GM23338 (cell line): Measurements from ENCODE around the gene CAPZB. TPM values are rescaled to one million over a fixed set of nuclear protein-coding genes. Genes with fewer than 3 reads are reported as not detected.

Source experiments
- ATAC-seq: fragments of 200-7000 bp; cut with Tn5 transposase; 3 replicates; pipeline ENCODE4 v1.9.1; 2020
- DNase-seq: peaks from one replicate; pipeline ENCODE4 v3.0.0-alpha.2; 2015; ENCODE audit warnings: low spot score
- H2AFZ ChIP-seq: fragments of 200-600 bp; sonication (generic); 2 replicates; pipeline ENCODE4 v1.8.0; 2016; ENCODE audit warnings: antibody characterized with exemption, mild to moderate bottlenecking, moderate library complexity
- H3F3A ChIP-seq: fragments of 200-600 bp; sonication (generic); replicated peaks from 2 replicates; pipeline ENCODE4 v1.8.0; 2017; ENCODE audit warnings: antibody characterized with exemption, mixed run types, low read depth
- H3K27ac ChIP-seq: fragments of 200-600 bp; sonication (generic); 2 replicates; pipeline ENCODE4 v1.6.1; 2016; ENCODE audit warnings: low read depth
- H3K27me3 ChIP-seq: fragments of 200-600 bp; sonication (generic); 2 replicates; pipeline ENCODE4 v1.8.0; 2016; ENCODE audit warnings: mild to moderate bottlenecking, mixed run types, moderate library complexity; ENCODE audit not compliant: insufficient read depth
- H3K36me3 ChIP-seq: fragments of 200-600 bp; sonication (generic); 2 replicates; pipeline ENCODE4 v1.8.0; 2016; ENCODE audit warnings: mild to moderate bottlenecking; ENCODE audit not compliant: insufficient read depth
- H3K4me1 ChIP-seq: fragments of 200-600 bp; sonication (generic); 2 replicates; pipeline ENCODE4 v1.8.0; 2016; ENCODE audit warnings: mild to moderate bottlenecking, moderate library complexity; ENCODE audit not compliant: insufficient read depth
- H3K4me2 ChIP-seq: fragments of 200-600 bp; sonication (generic); 2 replicates; pipeline ENCODE4 v1.7.1; 2017; ENCODE audit warnings: mixed run types
- H3K4me3 ChIP-seq: fragments of 200-600 bp; sonication (generic); 2 replicates; pipeline ENCODE4 v1.6.1; 2016; ENCODE audit warnings: mixed run types
- H3K79me2 ChIP-seq: fragments of 200-600 bp; sonication (generic); replicated peaks from 2 replicates; pipeline ENCODE4 v1.8.0; 2017; ENCODE audit warnings: mild to moderate bottlenecking; ENCODE audit not compliant: insufficient read depth
- H3K9me2 ChIP-seq: fragments of 200-600 bp; sonication (generic); 2 replicates; pipeline ENCODE4 v1.8.0; 2017; ENCODE audit not compliant: insufficient read depth
- H4K20me1 ChIP-seq: fragments of 200-600 bp; sonication (generic); replicated peaks from 2 replicates; pipeline ENCODE4 v1.8.0; 2017; ENCODE audit warnings: mild to moderate bottlenecking; ENCODE audit not compliant: insufficient read depth
- H3K27ac Mint-ChIP-seq: 2 replicates; pipeline ENCODE4 v1.8.0; 2020; ENCODE audit warnings: inconsistent platforms, mild to moderate bottlenecking, moderate library complexity, mixed read lengths
- H3K27me3 Mint-ChIP-seq: 3 replicates; pipeline ENCODE4 v1.8.0; 2022; ENCODE audit warnings: low read depth, mild to moderate bottlenecking, moderate library complexity, mixed read lengths, inconsistent platforms; ENCODE audit not compliant: insufficient read depth, poor library complexity
- H3K36me3 Mint-ChIP-seq: 3 replicates; pipeline ENCODE4 v1.8.0; 2021; ENCODE audit warnings: low read depth, mild to moderate bottlenecking, inconsistent platforms, moderate library complexity, mixed read lengths
- H3K4me1 Mint-ChIP-seq: 3 replicates; pipeline ENCODE4 v1.8.0; 2020; ENCODE audit warnings: mild to moderate bottlenecking, inconsistent platforms, mixed read lengths
- H3K4me3 Mint-ChIP-seq: 3 replicates; pipeline ENCODE4 v1.8.0; 2021; ENCODE audit warnings: moderate library complexity, mild to moderate bottlenecking, inconsistent platforms, mixed read lengths
- H3K9me3 Mint-ChIP-seq: 3 replicates; pipeline ENCODE4 v1.8.0; 2020; ENCODE audit warnings: moderate library complexity, mild to moderate bottlenecking, inconsistent platforms, mixed read lengths
- CTCF ChIP-seq, 2 experiments: fragments of 200-600 bp in 1 of 2; sonication (generic) in 1 of 2; conservative IDR thresholded peaks; 2 replicates each; pipeline versions ENCODE4 v1.5.1 to v1.6.1; 2016 to 2017; ENCODE audit warnings: antibody characterized with exemption in 2 of 2, low read depth in 2 of 2, mild to moderate bottlenecking in 2 of 2, moderate library complexity in 1 of 2
- ETS1 ChIP-seq: IDR thresholded peaks from 2 replicates; pipeline ENCODE4 v1.6.1; 2016; ENCODE audit warnings: antibody characterized with exemption
- EZH2 ChIP-seq: fragments of 200-600 bp; sonication (generic); IDR thresholded peaks from one replicate; pipeline ENCODE4 v1.8.0; 2017; ENCODE audit warnings: antibody characterized with exemption, mild to moderate bottlenecking, low read depth; ENCODE audit not compliant: unreplicated experiment
- EZH2phosphoT487 ChIP-seq: fragments of 200-600 bp; sonication (generic); IDR thresholded peaks from one replicate; pipeline ENCODE4 v1.8.1; 2018; ENCODE audit warnings: antibody characterized with exemption; ENCODE audit not compliant: unreplicated experiment
- JUNB ChIP-seq: IDR thresholded peaks from one replicate; pipeline ENCODE4 v1.6.1; 2016; ENCODE audit warnings: antibody characterized with exemption; ENCODE audit not compliant: unreplicated experiment
- POLR2AphosphoS5 ChIP-seq: IDR thresholded peaks from 2 replicates; pipeline ENCODE4 v1.6.1; 2016; ENCODE audit warnings: antibody characterized with exemption, low read depth
- REST ChIP-seq: IDR thresholded peaks from one replicate; pipeline ENCODE4 v1.6.1; 2018; ENCODE audit warnings: antibody characterized with exemption; ENCODE audit not compliant: unreplicated experiment
- STAT1 ChIP-seq: IDR thresholded peaks from one replicate; pipeline ENCODE4 v1.6.1; 2016; ENCODE audit warnings: antibody characterized with exemption; ENCODE audit not compliant: unreplicated experiment
- ZNF114 ChIP-seq: fragments of 250-450 bp; sonication (Bioruptor Pico); IDR thresholded peaks from 2 replicates; pipeline ENCODE4 v1.5.0; 2020; ENCODE audit warnings: mild to moderate bottlenecking, moderate library complexity
- polyA plus RNA-seq: library from polyadenylated mRNA; unstranded; fragments of >200 nt; fragmentation: Nextera tagmentation; extraction: Ambion mirVana; gene quantifications from 2 replicates; pipeline ENCODE4 v1.2.1, GENCODE V29; 2016
- total RNA-seq: library from RNA; depleted of rRNA; stranded (reverse); fragments of >200 nt; shearing (Covaris generic); gene quantifications from 2 replicates; pipeline ENCODE4 v1.2.3, GENCODE V29; 2014

CAPZB gene
- total and polyA plus RNA-seq, 2 experiments from 2014 or later = 195 to 348 TPM

GRCh38 chr1:19441048-19441780 lies 44.1 kb downstream of the CAPZB start:
- Histone ChIP-seq H3K4me1 (peaks cover 47% of the 10 kb centered on the region), H3K9me2 (no peaks in the 10 kb centered on the region), H3K27me3 (no peaks in the 10 kb centered on the region), H3K4me2 (0 out of 2 replicates have a peak overlapping the region, but pooled peaks have one; percentile 45), H3K4me3 (no peak overlapping the region), H3K79me2 (peaks cover 100% of the 10 kb centered on the region), H4K20me1 (peaks cover 88% of the 10 kb centered on the region), H2AFZ (no peak overlapping the region), H3K27ac (peak overlapping the region; percentile 70; the same call in 1 of the 2 replicates), H3K36me3 (no peaks in the 10 kb centered on the region), H3F3A (peaks cover 5% of the 10 kb centered on the region; the same call in 1 of the 2 replicates)
- Mint-ChIP-seq H3K9me3 (no peaks in the 10 kb centered on the region), H3K4me1 (peaks cover 55% of the 10 kb centered on the region), H3K36me3 (peaks cover 8% of the 10 kb centered on the region; the same call in 2 of the 3 replicates), H3K4me3 (no peak overlapping the region; the same call in 2 of the 3 replicates), H3K27me3 (peaks cover 12% of the 10 kb centered on the region), H3K27ac (peak overlapping the region; percentile 62; the same call in 1 of the 2 replicates)
- no peak for TF ChIP-seq REST
- TF ChIP-seq EZH2 = no peak
- TF ChIP-seq ZNF114 (CRISPR knock-in tag) = no peak
- TF ChIP-seq POLR2AphosphoS5 = no peak
- no peak for TF ChIP-seq ETS1
- TF ChIP-seq STAT1 = no peak
- no peak for TF ChIP-seq CTCF (conservative IDR thresholded peaks at IDR 0.05; ENCODE audit: low read depth in 2 of 2)
- no peak for TF ChIP-seq JUNB
- TF ChIP-seq EZH2phosphoT487 = no peak
- DNase-seq = no peak
- peak; percentile 54 for ATAC-seq
